GM21367 (cell line): Measurements from ENCODE around the gene DELE1.
"Not testable (repeated sequence)": the region's sequence is repeated elsewhere in the genome, so short reads cannot be mapped to it uniquely, and the experiment has no call there.

Source experiments
- ATAC-seq: cut with Tn5 transposase; IDR thresholded peaks from one replicate; pipeline ENCODE4 v1.9.1; 2021; ENCODE audit not compliant: unreplicated experiment

Gene DELE1

GRCh38 chr5:141883892-141884318, 39.8 kb upstream of the DELE1 start:
- no peak for ATAC-seq

GRCh38 chr5:141889282-141889871, 34.3 kb upstream of the DELE1 start:
- no peak for ATAC-seq

GRCh38 chr5:141890429-141890828, 33.2 kb upstream of the DELE1 start:
- ATAC-seq = not testable (repeated sequence)

GRCh38 chr5:141897425-141897824, 26.2 kb upstream of the DELE1 start:
- no peak for ATAC-seq

GRCh38 chr5:141898448-141899049, 25.1 kb upstream of the DELE1 start:
- ATAC-seq = no peak

- ATAC-seq = no peak
Measured at GRCh38 chr5:141902015-141902814, 21.5 kb upstream of the DELE1 start.

- ATAC-seq = no peak
Measured at GRCh38 chr5:141903261-141903660, 20.4 kb upstream of the DELE1 start.

GRCh38 chr5:141904551-141904950, 19.1 kb upstream of the DELE1 start:
- ATAC-seq = no peak

GRCh38 chr5:141906517-141906916, 17.2 kb upstream of the DELE1 start:
- ATAC-seq = no peak

GRCh38 chr5:141906972-141907371, 16.7 kb upstream of the DELE1 start:
- ATAC-seq = no peak

GRCh38 chr5:141908796-141909195, 14.9 kb upstream of the DELE1 start:
- ATAC-seq = no peak

- ATAC-seq = no peak
Measured at GRCh38 chr5:141909212-141909611, 14.5 kb upstream of the DELE1 start.

- no peak for ATAC-seq
Measured at GRCh38 chr5:141910271-141910673, 13.4 kb upstream of the DELE1 start.

- ATAC-seq = no peak
Measured at GRCh38 chr5:141913560-141914198, 10.0 kb upstream of the DELE1 start.

- peak; percentile 73 for ATAC-seq
Measured at GRCh38 chr5:141914199-141914743, 9.4 kb upstream of the DELE1 start.

- no peak for ATAC-seq
Measured at GRCh38 chr5:141914797-141915196, 8.9 kb upstream of the DELE1 start.

- no peak for ATAC-seq
Measured at GRCh38 chr5:141915881-141916336, 7.8 kb upstream of the DELE1 start.

- ATAC-seq = no peak
Measured at GRCh38 chr5:141916522-141916921, 7.1 kb upstream of the DELE1 start.

- no peak for ATAC-seq
Measured at GRCh38 chr5:141917760-141918159, 5.9 kb upstream of the DELE1 start.

GRCh38 chr5:141919218-141920119, 4.2 kb upstream of the DELE1 start:
- no peak for ATAC-seq
